GM18873 (cell line): ENCODE results near the gene ADAMTS17.

Experiments used
- ATAC-seq: cut with Tn5 transposase; IDR thresholded peaks from one replicate; pipeline ENCODE4 v1.9.1; 2021; ENCODE audit warnings: mild to moderate bottlenecking, moderate library complexity, moderate number of reproducible peaks; ENCODE audit not compliant: unreplicated experiment, low FRiP score

Gene ADAMTS17, protein sequence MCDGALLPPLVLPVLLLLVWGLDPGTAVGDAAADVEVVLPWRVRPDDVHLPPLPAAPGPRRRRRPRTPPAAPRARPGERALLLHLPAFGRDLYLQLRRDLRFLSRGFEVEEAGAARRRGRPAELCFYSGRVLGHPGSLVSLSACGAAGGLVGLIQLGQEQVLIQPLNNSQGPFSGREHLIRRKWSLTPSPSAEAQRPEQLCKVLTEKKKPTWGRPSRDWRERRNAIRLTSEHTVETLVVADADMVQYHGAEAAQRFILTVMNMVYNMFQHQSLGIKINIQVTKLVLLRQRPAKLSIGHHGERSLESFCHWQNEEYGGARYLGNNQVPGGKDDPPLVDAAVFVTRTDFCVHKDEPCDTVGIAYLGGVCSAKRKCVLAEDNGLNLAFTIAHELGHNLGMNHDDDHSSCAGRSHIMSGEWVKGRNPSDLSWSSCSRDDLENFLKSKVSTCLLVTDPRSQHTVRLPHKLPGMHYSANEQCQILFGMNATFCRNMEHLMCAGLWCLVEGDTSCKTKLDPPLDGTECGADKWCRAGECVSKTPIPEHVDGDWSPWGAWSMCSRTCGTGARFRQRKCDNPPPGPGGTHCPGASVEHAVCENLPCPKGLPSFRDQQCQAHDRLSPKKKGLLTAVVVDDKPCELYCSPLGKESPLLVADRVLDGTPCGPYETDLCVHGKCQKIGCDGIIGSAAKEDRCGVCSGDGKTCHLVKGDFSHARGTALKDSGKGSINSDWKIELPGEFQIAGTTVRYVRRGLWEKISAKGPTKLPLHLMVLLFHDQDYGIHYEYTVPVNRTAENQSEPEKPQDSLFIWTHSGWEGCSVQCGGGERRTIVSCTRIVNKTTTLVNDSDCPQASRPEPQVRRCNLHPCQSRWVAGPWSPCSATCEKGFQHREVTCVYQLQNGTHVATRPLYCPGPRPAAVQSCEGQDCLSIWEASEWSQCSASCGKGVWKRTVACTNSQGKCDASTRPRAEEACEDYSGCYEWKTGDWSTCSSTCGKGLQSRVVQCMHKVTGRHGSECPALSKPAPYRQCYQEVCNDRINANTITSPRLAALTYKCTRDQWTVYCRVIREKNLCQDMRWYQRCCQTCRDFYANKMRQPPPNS

GRCh38 chr15:100341750-100342560, at the start of gene ADAMTS17:
TSS of gene ADAMTS17 (minus strand) at chr15:100341975. CDS start at chr15:100341899, 76 bp downstream.
- ATAC-seq = peak; percentile 92

DNA sequence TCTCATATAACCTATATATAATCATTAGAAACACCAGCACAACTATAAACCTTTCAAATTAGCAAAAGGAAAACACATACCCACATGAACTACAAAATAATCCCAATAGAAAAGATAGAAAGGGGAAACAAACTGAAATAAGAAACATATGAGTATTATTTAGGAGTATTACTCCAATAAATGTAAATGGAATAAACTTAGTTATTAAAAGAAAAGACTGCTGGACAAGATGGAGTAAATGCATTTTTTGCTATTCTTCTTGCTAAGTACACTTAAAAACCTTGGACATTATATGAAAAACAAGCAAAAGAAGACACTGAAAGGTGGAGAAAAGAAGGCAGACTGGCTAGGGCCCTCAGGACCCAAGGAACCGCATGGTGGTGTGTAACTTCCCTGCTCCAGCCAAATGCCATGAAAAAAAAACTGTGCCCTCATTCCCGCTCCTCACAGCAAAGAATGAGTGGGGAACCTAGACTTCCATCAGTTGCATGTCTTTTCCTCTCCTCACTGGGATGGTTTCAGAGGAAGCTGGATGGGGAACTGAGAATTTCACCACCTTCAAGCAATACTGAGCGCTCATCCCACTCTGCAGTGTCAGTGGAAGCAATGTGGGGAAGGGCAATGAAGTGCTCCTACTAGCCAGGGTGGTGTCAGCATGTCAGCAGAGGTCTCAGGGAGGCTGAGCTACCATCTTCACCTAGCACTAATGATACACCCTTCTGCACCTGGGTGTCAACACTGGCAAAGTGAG, 43.7 kb upstream of the ADAMTS17 start:
- no peak for ATAC-seq

- no peak for ATAC-seq
Measured at GRCh38 chr15:100384108-100384410, 42.3 kb upstream of the ADAMTS17 start.

- ATAC-seq = no peak
Measured at GRCh38 chr15:100383302-100384107, 41.7 kb upstream of the ADAMTS17 start.

- no peak for ATAC-seq
Measured at GRCh38 chr15:100373942-100374341, 32.2 kb upstream of the ADAMTS17 start.

DNA sequence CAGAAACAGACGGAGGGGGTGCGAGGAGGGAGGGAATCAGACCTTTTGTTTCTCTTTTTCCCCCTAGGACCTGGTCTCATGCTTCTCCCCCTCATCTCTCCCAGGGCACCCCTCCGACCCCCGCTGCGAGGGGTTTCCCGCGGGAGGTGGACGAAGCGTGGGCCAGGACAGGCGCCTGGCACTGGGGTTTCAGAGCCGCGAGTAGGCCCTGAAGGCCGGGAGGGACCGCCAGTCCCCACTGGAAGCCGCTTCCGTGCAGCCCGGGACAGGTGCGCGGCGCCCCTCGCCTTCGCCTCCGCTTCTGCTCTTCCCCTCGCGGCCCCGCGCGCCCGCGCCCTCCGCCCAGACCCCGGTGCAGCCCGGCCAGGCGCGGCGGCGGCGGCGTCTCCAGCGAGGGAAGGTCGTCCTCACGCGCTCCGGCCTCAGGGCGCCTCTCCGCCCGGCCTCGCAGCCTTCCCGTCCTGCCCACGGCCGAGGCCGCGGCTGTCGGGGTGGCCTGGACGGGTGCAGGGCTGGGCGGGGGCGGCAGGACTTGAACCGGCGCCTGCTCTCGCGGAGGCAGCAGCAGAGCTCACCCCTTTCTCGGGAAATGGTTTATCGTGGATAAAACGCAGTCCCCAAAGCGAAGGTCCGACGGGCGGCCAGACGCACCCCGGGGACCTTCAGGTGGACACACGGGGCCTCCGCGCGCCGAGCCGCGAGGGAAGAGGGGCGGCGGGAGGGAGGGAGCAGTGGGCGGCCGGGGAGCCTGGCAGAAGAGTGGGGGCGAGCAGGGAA, 31.5 kb upstream of the ADAMTS17 start:
- no peak for ATAC-seq

DNA sequence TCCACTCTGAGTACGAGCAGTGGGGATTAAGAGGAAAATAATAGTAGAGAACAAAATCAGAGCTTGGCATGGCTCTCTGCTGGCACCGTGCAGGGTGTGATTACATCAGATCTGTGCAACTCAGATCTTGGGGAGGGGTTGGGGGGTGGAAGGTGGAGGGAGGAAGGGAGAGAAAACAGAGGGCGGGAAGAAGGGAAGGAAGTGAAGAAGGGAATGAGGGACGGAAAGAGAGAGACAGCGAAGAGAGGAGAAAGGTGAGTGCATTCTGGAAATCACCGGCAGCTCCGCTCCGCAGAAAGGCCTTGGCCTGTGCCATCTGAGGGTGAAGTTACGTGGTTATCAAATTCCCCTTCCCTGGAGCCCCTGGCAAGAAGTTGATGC, 31.0 kb upstream of the ADAMTS17 start:
- ATAC-seq = no peak

DNA sequence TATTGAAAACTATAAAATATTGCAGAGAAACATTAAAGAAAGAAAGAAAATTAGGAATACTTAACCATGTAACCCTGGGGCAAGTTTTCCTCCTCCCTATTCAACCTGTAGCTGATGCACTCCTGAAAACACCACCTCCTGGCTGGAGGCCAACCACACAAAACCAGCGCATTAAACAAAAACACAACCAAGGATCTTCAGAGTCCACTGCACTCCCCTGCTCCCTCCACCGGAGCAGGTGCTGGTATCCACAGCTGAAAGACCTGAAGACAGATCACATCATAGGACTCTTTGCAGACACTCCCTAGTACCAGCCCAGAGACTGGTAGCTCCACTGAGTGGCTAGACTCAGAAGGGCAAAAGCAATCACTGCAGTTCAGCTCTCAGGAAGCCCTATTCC, 13.6 kb upstream of the ADAMTS17 start:
- ATAC-seq = no peak

DNA sequence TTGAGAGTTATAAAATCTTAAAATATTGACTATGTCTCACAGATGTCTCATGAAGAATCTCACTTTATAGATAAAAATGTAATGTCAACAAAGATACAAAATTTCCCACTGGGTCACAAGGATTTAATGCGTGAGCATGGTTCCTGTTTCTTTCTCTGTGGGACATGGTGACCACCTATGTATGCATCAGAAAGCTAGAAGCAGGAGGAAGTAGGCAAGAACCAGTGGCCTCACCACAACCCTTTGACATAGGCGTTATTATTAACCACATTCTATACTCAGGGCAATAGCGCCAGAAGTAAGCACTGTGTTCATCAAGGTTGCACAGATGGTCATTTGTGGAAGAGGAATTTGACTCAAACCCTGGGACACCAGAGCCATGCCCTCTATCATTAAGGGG, 11.7 kb upstream of the ADAMTS17 start:
- ATAC-seq = no peak

DNA sequence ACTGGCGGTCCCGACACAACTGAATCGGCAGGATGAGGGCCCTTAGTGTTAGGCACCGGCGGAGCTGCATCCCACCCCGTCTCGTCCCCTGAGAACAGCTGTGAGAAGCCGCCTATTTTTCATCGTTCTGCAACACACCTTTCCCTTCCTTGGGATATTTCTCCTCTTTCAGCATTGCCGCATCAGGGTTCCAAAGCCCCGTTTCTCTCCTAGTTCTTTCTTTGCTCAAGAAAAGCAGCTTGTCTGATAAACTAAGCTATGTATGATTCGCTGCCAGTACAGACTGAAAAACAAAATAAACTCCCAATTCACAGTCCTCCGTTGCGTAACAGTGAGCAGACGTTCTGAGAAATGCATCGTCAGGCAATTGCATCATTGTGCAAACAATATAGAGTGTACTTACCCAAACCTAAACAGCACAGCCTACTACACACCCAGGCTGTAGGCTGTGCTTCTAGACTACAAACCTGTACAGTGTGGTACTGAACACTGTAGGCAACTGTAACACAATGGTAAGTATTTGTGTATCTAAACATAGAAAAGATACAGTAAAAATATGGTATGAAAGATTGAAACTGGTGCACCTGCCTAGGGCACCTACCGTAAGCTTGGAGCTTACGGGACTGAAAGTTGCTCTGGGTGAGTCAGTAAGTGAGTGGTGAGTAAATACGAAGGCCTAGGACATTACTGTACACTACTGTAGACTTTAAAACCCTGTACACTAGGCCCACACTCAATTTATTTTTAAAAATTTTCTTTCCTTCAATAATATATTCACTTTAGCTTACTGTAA, 8.9 kb upstream of the ADAMTS17 start:
- no peak for ATAC-seq

GRCh38 chr15:100349696-100350433, 8.1 kb upstream of the ADAMTS17 start:
- ATAC-seq = peak; percentile 71

- ATAC-seq = no peak
Measured at GRCh38 chr15:100349321-100349695, 7.5 kb upstream of the ADAMTS17 start.

GRCh38 chr15:100348578-100348977, 6.8 kb upstream of the ADAMTS17 start:
- no peak for ATAC-seq

DNA sequence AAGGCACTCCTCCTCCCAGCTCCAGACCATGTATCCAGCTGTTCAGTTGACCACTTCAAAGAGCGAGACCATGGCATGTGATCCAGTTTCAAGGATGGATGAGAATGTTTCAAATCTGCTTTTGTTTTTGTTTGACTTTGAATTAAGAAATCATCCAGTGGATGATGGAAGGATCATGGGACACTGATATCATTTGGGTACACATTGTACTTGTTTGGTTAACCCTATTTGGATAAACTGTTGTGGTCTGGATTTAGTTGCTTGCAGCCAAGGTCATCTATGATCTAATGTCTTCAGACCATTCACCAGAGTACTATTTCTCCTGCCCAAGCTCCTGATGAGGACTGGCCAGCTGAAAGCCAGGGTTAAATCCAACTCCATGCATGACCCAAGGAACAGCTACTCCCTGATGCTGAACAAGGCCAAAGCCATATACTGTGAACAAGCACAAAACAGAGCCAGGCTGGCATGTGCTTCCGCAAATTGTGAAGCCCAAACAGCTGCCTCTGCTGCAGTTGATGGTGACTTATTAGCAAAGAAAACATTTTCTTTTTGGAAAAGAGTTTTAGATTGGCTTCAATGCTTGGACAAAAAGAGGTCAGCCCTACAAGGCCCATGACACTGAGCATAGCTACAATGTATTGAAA, 5.2 kb upstream of the ADAMTS17 start:
- no peak for ATAC-seq

- ATAC-seq = no peak
Measured at GRCh38 chr15:100345438-100345837, 3.7 kb upstream of the ADAMTS17 start.

- no peak for ATAC-seq
Measured at GRCh38 chr15:100343251-100343650, 1.5 kb upstream of the ADAMTS17 start.
